Upper lobe of left lung (tissue), 4 donors: Measurements from ENCODE around the gene RDH5.

Experiments used
- POLR2A ChIP-seq, 4 donors: fragments of 450-650 bp; IDR thresholded peaks; one replicate each; pipeline ENCODE4 v1.5.1; 2016 to 2017; ENCODE audit warnings: antibody characterized with exemption in 4 of 4, mild to moderate bottlenecking in 2 of 4
- POLR2AphosphoS5 ChIP-seq, 2 donors: sonication (generic); formaldehyde crosslinking; IDR thresholded peaks; one replicate each; pipeline ENCODE4 v1.5.1; 2017; ENCODE audit warnings: antibody characterized with exemption in 2 of 2
- TF ChIP-seq, protein P1 (sequence below), 6 experiments: fragments of 450-650 bp in 4 of 6; fragments of 200-600 bp in 2 of 6; sonication (generic) in 2 of 6; IDR thresholded peaks; one replicate each; pipeline ENCODE4 v1.5.1; 2016 to 2019; ENCODE audit warnings: antibody characterized with exemption in 6 of 6

DNA sequence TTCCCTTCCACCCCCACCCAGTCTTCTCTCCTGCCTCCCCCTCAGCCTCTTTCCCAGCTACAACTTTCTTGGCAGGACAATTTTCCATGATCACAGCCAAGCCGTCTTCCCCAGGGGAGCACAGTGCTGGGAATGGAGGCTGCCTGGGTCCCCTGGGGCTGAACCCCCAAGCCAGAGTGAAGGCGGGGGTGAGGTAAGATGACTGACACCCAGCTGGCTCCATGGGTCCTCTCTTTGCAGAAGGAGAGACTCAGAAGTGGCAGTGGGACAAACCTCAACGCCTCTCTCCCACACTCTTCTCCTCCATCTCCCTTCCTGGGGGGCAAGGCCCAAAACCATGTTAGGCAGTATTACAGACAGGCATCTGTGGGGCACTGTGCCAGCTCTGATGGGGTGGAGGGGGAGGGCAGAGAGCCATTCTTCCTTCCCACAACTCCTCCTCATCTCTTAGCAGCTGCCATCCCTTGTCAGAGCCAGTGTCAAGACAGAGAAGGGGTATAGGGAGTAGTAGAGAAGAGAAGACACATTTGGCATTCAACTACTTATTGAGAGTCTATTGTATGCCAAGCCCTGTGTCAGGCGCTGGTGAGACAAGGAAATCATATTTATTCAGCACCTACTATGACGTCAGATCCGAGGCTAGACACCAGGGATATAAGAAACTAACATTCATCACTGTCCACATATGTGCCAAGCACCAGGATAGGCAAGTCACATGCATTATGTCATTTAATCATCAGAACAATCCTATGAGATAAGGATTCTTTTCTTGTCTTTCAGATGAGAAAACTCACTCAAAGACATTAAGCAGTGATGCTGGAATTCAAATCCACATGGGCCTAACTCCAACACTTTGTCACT, 16.1 kb upstream of the RDH5 start:
- TF ChIP-seq POLR2AphosphoS5 (IDR thresholded peaks at IDR 0.05) (no peak), POLR2A (IDR thresholded peaks at IDR 0.05) (no peak)
- TF ChIP-seq, protein P1, sequence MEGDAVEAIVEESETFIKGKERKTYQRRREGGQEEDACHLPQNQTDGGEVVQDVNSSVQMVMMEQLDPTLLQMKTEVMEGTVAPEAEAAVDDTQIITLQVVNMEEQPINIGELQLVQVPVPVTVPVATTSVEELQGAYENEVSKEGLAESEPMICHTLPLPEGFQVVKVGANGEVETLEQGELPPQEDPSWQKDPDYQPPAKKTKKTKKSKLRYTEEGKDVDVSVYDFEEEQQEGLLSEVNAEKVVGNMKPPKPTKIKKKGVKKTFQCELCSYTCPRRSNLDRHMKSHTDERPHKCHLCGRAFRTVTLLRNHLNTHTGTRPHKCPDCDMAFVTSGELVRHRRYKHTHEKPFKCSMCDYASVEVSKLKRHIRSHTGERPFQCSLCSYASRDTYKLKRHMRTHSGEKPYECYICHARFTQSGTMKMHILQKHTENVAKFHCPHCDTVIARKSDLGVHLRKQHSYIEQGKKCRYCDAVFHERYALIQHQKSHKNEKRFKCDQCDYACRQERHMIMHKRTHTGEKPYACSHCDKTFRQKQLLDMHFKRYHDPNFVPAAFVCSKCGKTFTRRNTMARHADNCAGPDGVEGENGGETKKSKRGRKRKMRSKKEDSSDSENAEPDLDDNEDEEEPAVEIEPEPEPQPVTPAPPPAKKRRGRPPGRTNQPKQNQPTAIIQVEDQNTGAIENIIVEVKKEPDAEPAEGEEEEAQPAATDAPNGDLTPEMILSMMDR (IDR thresholded peaks at IDR 0.05): no peak
